ENCODE data around the gene GINS3. TPM values are rescaled to one million over a fixed set of nuclear protein-coding genes. Genes with fewer than 3 reads are reported as not detected.
"Not testable (repeated sequence)": the region's sequence is repeated elsewhere in the genome, so short reads cannot be mapped to it uniquely, and the experiment has no call there.

GINS3 gene
- total RNA-seq, 2 donors from 2014 or later = 5.1 to 8.9 TPM

DNA sequence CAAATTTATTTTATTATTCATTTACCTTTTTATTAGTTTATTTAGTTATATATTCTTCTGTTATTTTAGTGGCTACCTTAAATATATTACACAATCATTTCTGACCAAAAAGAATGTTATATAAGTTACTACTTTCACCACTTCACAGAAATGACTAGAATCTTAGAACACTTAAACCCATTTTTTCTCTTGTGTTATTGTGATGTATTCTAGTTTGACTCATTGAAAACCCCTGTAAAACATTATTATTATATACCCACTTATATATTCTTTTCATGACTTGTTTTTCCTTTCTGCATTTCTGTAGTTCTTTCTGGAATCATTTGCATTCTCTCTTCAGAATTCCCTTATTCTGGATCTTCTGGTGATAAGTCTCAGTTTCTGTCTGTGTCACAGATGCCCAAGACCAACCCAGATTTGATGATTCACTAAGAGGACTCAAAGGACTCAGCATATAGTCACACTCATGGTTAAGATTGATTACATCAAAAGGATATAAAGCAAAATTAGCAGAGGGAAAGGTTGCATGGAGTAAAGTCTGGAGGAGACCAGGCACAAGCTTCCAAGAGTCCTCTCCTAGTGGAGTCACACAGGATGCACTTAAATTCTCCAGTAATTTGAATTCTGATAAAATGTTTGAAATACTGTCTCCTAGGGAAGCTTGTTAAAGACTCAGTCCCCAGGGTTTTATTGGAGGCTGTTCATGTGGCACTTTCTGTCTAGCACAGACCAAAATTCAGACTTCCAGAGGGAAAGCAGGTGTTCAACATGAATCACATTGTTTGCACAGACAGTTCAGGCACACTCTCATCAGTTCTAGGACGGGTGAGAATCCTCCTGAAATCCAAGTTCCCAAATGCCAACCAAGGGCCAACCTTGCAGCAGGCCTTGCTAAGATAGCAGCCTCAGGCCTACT is 7.7 kb downstream of the GINS3 start:
- DNase-seq (ENCODE audit: low spot score) = no peak
- H3K4me3 ChIP-seq = no peak overlapping the region
- WGBS = 67% methylated on average over 1 of the region's 1 CpG
- H3K9me3 ChIP-seq = no peaks in the 10 kb centered on the region
- no peaks in the 10 kb centered on the region for H3K4me1 ChIP-seq (replicated peaks)
- no peaks in the 10 kb centered on the region for H3K36me3 ChIP-seq
- TF ChIP-seq POLR2AphosphoS5 (IDR thresholded peaks at IDR 0.05) (no peak), POLR2A (IDR thresholded peaks at IDR 0.05) (no peak)
- TF ChIP-seq, protein P1, sequence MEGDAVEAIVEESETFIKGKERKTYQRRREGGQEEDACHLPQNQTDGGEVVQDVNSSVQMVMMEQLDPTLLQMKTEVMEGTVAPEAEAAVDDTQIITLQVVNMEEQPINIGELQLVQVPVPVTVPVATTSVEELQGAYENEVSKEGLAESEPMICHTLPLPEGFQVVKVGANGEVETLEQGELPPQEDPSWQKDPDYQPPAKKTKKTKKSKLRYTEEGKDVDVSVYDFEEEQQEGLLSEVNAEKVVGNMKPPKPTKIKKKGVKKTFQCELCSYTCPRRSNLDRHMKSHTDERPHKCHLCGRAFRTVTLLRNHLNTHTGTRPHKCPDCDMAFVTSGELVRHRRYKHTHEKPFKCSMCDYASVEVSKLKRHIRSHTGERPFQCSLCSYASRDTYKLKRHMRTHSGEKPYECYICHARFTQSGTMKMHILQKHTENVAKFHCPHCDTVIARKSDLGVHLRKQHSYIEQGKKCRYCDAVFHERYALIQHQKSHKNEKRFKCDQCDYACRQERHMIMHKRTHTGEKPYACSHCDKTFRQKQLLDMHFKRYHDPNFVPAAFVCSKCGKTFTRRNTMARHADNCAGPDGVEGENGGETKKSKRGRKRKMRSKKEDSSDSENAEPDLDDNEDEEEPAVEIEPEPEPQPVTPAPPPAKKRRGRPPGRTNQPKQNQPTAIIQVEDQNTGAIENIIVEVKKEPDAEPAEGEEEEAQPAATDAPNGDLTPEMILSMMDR (IDR thresholded peaks at IDR 0.05) = no peak
- H3K27ac ChIP-seq = no peak overlapping the region
- H3K27me3 ChIP-seq (replicated peaks; ENCODE audit: insufficient read depth) = no peaks in the 10 kb centered on the region
- intact Hi-C loops (cut with DNase I) = no loop called here

DNA sequence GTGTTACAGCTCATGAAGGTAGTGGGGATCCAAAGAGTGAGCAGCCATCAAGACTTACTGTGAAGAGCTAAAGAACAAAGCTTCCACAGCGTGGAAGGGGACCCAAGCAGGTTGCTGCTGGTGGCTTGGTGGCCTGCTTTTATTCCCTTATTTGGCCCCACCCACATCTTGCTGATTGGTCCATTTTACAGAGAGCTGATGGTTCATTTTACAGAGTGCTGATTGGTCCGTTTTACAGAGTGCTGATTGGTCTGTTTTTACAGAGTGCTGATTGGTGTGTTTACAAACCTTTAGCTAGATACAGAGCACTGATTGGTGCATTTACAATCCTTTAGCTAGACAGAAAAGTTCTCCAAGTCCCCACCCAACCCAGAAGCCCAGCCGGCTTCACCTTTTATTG is 9.0 kb downstream of the GINS3 start:
- H3K27ac ChIP-seq; DNase-seq (ENCODE audit: low spot score); H3K4me3 ChIP-seq; H3K27me3 ChIP-seq (replicated peaks; ENCODE audit: insufficient read depth); H3K9me3 ChIP-seq; H3K36me3 ChIP-seq; intact Hi-C loops (cut with DNase I); H3K4me1 ChIP-seq (replicated peaks): not testable (repeated sequence)
- WGBS = 81% methylated on average over 3 of the region's 3 CpGs

DNA sequence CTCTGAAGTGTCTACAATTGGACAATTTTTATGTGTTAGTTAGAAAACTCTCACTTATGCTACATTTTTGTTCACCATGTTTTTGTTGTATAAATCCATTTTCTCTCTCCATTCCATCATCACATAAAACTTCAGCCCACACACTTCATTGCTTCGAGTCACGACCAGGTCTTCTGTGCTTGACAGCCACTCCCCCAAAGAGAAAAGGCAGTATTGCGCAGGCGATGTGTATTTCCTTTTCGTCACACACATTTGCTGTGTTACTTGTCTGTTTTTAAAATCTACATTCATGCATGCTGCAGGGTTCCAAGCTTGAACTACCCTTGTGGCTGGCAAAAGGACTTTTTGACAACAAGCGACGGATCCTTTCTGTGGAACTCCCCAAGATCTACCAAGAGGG is 10.5 kb downstream of the GINS3 start:
- Histone ChIP-seq H3K4me1 (replicated peaks) (no peaks in the 10 kb centered on the region), H3K4me3 (no peak overlapping the region), H3K27ac (no peak overlapping the region), H3K27me3 (replicated peaks; ENCODE audit: insufficient read depth) (no peaks in the 10 kb centered on the region), H3K9me3 (no peaks in the 10 kb centered on the region), H3K36me3 (no peaks in the 10 kb centered on the region)
- no peak for DNase-seq (ENCODE audit: low spot score)
- TF ChIP-seq, protein P1 (IDR thresholded peaks at IDR 0.05) = no peak
- TF ChIP-seq POLR2AphosphoS5 (IDR thresholded peaks at IDR 0.05) = no peak
- no peak for TF ChIP-seq POLR2A (IDR thresholded peaks at IDR 0.05)
- WGBS = 89% methylated on average over 7 of the region's 7 CpGs
- intact Hi-C loops (cut with DNase I) = no loop called here

GRCh38 chr16:58409316-58409973 is 17.2 kb downstream of the GINS3 start:
- intact Hi-C loops (cut with DNase I) = no loop called here
- H3K36me3 ChIP-seq = no peaks in the 10 kb centered on the region
- TF ChIP-seq POLR2AphosphoS5 (IDR thresholded peaks at IDR 0.05) (no peak), POLR2A (IDR thresholded peaks at IDR 0.05) (no peak)
- TF ChIP-seq, protein P1 (IDR thresholded peaks at IDR 0.05) = no peak
- H3K4me1 ChIP-seq (replicated peaks) = no peaks in the 10 kb centered on the region
- DNase-seq (ENCODE audit: low spot score) = peak; percentile 74
- H3K4me3 ChIP-seq = no peak overlapping the region
- H3K9me3 ChIP-seq = no peaks in the 10 kb centered on the region
- 53% methylated on average over 6 of the region's 6 CpGs for WGBS
- no peak overlapping the region for H3K27ac ChIP-seq
- H3K27me3 ChIP-seq (replicated peaks; ENCODE audit: insufficient read depth) = no peaks in the 10 kb centered on the region

GRCh38 chr16:58411336-58411735 is 19.1 kb downstream of the GINS3 start:
- WGBS = 81% methylated on average over 2 of the region's 2 CpGs
- intact Hi-C loops (cut with DNase I) = no loop called here
- no peaks in the 10 kb centered on the region for H3K27me3 ChIP-seq (replicated peaks; ENCODE audit: insufficient read depth)
- no peak overlapping the region for H3K4me3 ChIP-seq
- no peak for TF ChIP-seq POLR2A (IDR thresholded peaks at IDR 0.05)
- no peak for TF ChIP-seq POLR2AphosphoS5 (IDR thresholded peaks at IDR 0.05)
- TF ChIP-seq, protein P1 (IDR thresholded peaks at IDR 0.05) = no peak
- no peaks in the 10 kb centered on the region for H3K4me1 ChIP-seq (replicated peaks)
- no peaks in the 10 kb centered on the region for H3K36me3 ChIP-seq
- no peak overlapping the region for H3K27ac ChIP-seq
- DNase-seq (ENCODE audit: low spot score) = no peak
- no peaks in the 10 kb centered on the region for H3K9me3 ChIP-seq
